RWPE1 (cell line): Measurements from ENCODE around the gene RPL22L1.
"Not testable (repeated sequence)": the region's sequence is repeated elsewhere in the genome, so short reads cannot be mapped to it uniquely, and the experiment has no call there.

Experiments used
- CTCF ChIA-PET: fragments of 350-600 bp; sonication (Branson Sonifier 250); formaldehyde crosslinking; extraction: SDS; loops from one replicate; lab custom pipeline; 2021; lab: Yijun Ruan, JAX
- POLR2A ChIA-PET: fragments of 400-600 bp; formaldehyde crosslinking; extraction: SDS; loops from one replicate; lab custom pipeline; 2020; ENCODE audit warnings: antibody characterized with exemption; ENCODE audit not compliant: low non-redundant PET; lab: Yijun Ruan, JAX
- DNase-seq: peaks from one replicate; pipeline ENCODE4 v3.0.0; 2012; ENCODE audit warnings: low spot score
- H3K27ac ChIP-seq: fragments of 450-650 bp; 2 replicates; pipeline ENCODE4 v1.5.1; 2017
- CTCF ChIP-seq: fragments of 450-650 bp; conservative IDR thresholded peaks from 2 replicates; pipeline ENCODE4 v1.5.1; 2017; ENCODE audit warnings: low read depth, mild to moderate bottlenecking

The RPL22L1 gene

GRCh38 chr3:170835336-170835735 is 34.7 kb downstream of the RPL22L1 start:
- DNase-seq, result no peak

GRCh38 chr3:170830580-170830979 is 39.4 kb downstream of the RPL22L1 start:
- no peak for DNase-seq
- H3K27ac ChIP-seq, result no peak overlapping the region
- TF ChIP-seq CTCF, result no peak
- CTCF ChIA-PET, result no interaction called here
- POLR2A ChIA-PET, result no interaction called here

More at GRCh38 chr3:170835336-170835735, 34.7 kb downstream of the RPL22L1 start:
- ChIA-PET POLR2A (interaction anchor here (0.6 kb wide), 1 partner anchor 40 kb away, joined by 4 read pairs; no protein-coding TSS in a partner anchor), CTCF (interaction anchor here (0.6 to 1.1 kb wide), 2 partner anchors 10 to 588 kb away, joined by 3 to 5 read pairs; no protein-coding TSS in a partner anchor)
- no peak for TF ChIP-seq CTCF
- H3K27ac ChIP-seq, result no peak overlapping the region

GRCh38 chr3:170829546-170830272 is 40.3 kb downstream of the RPL22L1 start:
- DNase-seq, result no peak
- POLR2A ChIA-PET, result no interaction called here
- H3K27ac ChIP-seq, result no peak overlapping the region
- CTCF ChIA-PET, result interaction anchor here (0.7 kb wide), 1 partner anchor 419 kb away, joined by 3 read pairs; no protein-coding TSS in a partner anchor
- TF ChIP-seq CTCF, result no peak

- no peak for DNase-seq
- no peak for TF ChIP-seq CTCF
- ChIA-PET POLR2A (no interaction called here), CTCF (interaction anchor here (0.6 to 1.0 kb wide), 2 partner anchors 10 to 12 kb away, joined by 5 to 6 read pairs; no protein-coding TSS in a partner anchor)
- H3K27ac ChIP-seq, result no peak overlapping the region
Measured at GRCh38 chr3:170826047-170826446, 43.9 kb downstream of the RPL22L1 start.

- CTCF ChIA-PET, result interaction anchor here (0.7 kb wide), 1 partner anchor 866 kb away, joined by 4 read pairs; no protein-coding TSS in a partner anchor
- POLR2A ChIA-PET, DNase-seq, H3K27ac ChIP-seq: not testable (repeated sequence)
Measured at GRCh38 chr3:170823562-170823961, 46.4 kb downstream of the RPL22L1 start.

- CTCF ChIA-PET, POLR2A ChIA-PET, H3K27ac ChIP-seq, DNase-seq: not testable (repeated sequence)
Measured at GRCh38 chr3:170818325-170818724, 51.7 kb downstream of the RPL22L1 start.

GRCh38 chr3:170817471-170817870 is 52.5 kb downstream of the RPL22L1 start:
- H3K27ac ChIP-seq, POLR2A ChIA-PET, DNase-seq, CTCF ChIA-PET: not testable (repeated sequence)

- no peak for DNase-seq
- no peak for TF ChIP-seq CTCF
- ChIA-PET POLR2A (interaction anchor here (0.6 kb wide), 1 partner anchor 53 kb away, joined by 3 read pairs; the partner anchor contains the start of gene RPL22L1), CTCF (interaction anchor here (0.5 kb wide), 1 partner anchor 75 kb away, joined by 3 read pairs; no protein-coding TSS in a partner anchor)
- no peak overlapping the region for H3K27ac ChIP-seq
Measured at GRCh38 chr3:170816841-170817240, 53.2 kb downstream of the RPL22L1 start.
